GM12892 (cell line): ENCODE results near the gene GIPC1.
A peak's percentile ranks its signal among the peaks of the same experiment; 100 is the strongest.

Source experiments
- DNase-seq: peaks from one replicate; pipeline ENCODE4 v3.0.0; 2011; ENCODE audit not compliant: insufficient read length
- FAIRE-seq: peaks from 2 replicates; lab custom pipeline; 2011; peaks lifted over from hg19 to GRCh38; lab: Jason Lieb, UNC
- POLR2A ChIP-seq: IDR thresholded peaks from 2 replicates; pipeline ENCODE4 v1.6.1; 2011; ENCODE audit warnings: low read depth, low read length, control low read depth
- POLR2AphosphoS5 ChIP-seq: IDR thresholded peaks from 2 replicates; pipeline ENCODE4 v1.6.1; 2011; ENCODE audit warnings: low read depth, low read length, control low read depth
- TAF1 ChIP-seq: IDR thresholded peaks from 2 replicates; pipeline ENCODE4 v1.6.1; 2011; ENCODE audit warnings: low read depth, mild to moderate bottlenecking, control low read depth, low read length, borderline replicate concordance

Gene GIPC1

DNA sequence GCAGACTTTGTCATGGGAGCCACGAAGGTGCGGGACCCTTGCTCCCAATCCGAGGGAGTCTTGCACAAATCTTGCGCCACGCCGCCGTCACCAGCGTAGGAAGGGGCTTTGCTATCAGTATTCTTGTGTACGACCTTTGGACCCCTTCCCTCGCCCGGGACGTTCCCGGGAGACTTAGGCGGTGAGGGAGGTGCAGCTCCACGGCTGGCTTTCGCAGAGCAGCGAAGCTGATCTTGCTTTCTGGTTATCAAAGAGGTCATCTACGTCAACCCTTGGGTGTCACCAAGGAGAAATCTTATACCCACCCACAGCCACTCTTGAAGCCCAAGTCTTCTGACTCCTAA lies 34.0 kb upstream of the GIPC1 start:
- FAIRE-seq, result no peak
- DNase-seq, result no peak
- no peak for TF ChIP-seq POLR2A

DNA sequence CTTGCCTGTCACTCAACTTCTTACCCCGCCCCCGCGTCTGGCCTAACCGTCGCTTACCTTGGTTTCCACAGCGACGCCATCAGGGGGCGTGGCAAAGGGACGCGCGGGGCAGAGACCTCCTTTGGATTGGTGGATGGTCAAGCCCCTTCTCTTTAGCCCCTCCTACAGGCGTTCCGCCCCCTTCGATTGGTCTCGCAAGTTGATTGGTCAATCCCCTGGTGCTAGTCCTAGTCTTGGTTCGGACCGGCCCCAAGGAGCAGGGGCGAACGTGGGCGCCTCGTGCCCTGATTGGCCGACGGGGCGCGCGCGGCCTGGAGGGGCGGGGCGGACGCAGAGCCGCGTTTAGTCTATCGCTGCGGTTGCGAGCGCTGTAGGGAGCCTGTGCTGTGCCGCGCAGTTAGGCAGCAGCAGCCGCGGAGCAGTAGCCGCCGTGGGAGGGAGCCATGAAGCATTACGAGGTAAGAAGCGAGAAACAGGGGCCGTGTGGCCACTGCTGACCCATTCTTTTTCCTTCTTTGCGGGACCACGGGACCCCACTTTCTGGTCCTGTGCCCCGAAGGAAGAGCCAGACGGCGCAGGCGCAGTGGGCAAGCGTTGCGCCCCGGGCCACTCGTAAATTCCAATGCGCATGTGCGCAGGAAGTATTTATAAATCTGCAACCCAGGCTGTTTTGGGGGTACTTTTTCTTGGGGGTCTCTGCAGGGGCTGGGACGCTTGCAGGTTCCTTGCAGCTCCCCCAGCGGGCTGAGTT lies 33.5 kb upstream of the GIPC1 start, which contains the start of gene TECR:
TSS of gene TECR (plus strand) at position 341 of the 751 bp plus-strand sequence. CDS start at position 444, 103 bp downstream.
- TF ChIP-seq POLR2A (peak; percentile 98), POLR2AphosphoS5 (peak; percentile 97), TAF1 (peak; percentile 90)
- FAIRE-seq (peak; percentile 96), DNase-seq (peak; percentile 90)

DNA sequence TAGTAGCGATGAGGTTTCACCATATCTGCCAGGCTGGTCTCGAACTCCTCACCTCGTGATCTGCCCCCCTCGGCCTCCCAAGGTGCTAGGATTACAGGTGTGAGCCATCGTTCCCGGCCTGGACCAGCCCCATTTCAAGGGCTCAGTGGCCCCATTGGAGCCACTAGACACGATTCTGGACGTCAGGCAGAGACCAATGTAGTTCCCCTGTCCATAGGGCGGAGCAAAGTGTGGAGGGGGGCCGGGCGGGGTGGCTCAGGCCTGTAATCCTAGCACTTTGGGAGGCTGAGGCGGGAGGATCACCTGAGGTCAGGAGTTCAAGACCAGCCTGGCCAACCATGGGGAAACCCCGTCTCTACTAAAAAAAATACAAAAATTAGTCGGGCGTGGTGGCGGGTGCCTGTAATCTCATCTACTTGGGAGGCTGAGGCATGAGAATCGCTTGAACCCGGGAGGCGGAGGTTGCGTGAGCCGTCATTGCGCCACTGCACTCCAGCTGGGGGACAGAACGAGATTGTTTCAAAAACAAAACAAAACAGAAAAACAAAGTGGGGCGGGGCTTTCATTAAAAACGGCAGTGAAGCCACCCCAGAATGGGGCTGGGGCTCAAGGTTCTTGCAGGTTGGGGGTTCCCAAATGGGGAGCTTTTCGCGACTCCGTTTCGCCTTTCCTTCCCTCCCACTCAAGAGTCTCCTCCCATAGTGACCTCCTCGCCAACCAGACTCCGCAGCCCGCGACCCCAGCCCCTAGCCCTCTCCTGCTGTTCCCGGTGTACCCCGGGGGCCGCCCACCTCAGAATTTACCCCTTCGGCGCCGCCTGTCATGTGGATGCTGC lies 32.7 kb upstream of the GIPC1 start:
- no peak for FAIRE-seq
- TF ChIP-seq TAF1 (no peak), POLR2AphosphoS5 (no peak), POLR2A (no peak)
- DNase-seq, result no peak

DNA sequence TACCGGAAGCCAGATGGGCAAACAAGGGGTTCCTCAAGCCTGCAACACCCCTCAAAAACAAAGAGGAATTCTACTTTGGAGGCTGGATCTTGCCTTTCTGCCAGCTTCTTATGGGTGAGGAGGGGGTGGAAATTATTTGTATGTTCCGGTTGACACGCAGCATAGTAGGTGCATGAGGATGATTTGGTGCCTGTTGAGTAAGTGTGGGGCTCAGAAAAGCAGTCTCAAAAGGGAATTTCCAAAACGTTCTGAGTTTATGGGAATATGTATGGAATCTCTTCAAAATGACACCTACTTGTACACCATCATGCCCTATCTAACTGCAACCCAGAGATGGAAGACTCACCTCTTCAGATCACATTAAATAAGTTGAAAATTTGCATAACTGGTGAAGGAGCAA lies 30.5 kb upstream of the GIPC1 start:
- TF ChIP-seq POLR2AphosphoS5 (no peak), POLR2A (no peak), TAF1 (no peak)
- FAIRE-seq (no peak), DNase-seq (no peak)

DNA sequence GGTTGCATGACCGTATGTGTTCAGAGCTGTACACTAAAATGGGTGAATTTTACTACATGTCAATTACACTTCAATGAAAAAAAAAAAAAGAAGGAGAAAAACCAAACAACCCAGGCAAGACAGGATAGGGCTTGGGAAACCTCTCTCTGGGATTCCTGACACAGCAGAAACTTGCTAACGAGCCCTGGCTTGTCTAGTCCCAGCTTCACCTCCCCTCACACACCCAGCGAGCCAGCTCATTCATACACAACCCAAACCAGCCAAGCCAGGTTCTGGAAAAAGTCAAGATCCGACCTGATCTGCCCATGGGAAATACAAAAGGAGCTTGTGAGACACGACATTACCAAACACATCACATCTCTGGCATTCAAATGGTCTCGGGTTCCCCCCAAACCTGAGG lies 29.8 kb upstream of the GIPC1 start:
- DNase-seq (no peak), FAIRE-seq (no peak)
- TF ChIP-seq TAF1 (no peak), POLR2A (no peak), POLR2AphosphoS5 (no peak)

DNA sequence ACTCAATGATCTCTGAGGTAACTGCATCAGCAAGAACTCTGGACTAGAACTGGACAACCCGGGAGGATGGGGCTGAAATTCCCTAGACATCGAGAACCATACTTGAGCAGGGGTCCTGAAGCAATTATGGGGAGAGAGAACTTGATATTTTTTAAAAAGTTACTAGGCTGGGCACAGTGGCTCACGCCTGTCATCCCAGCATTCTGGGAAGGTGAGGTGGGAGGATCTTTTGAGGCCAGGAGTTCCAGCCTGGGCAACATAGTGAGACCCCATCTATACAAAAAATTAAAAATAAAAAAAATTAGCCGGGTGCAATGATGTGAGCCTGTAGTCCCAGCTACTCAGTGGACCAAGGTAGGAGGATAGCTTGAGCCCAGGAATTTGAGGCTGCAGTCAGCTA lies 24.6 kb upstream of the GIPC1 start:
- FAIRE-seq (no peak), DNase-seq (no peak)
- TF ChIP-seq POLR2AphosphoS5 (no peak), POLR2A (no peak), TAF1 (no peak)

DNA sequence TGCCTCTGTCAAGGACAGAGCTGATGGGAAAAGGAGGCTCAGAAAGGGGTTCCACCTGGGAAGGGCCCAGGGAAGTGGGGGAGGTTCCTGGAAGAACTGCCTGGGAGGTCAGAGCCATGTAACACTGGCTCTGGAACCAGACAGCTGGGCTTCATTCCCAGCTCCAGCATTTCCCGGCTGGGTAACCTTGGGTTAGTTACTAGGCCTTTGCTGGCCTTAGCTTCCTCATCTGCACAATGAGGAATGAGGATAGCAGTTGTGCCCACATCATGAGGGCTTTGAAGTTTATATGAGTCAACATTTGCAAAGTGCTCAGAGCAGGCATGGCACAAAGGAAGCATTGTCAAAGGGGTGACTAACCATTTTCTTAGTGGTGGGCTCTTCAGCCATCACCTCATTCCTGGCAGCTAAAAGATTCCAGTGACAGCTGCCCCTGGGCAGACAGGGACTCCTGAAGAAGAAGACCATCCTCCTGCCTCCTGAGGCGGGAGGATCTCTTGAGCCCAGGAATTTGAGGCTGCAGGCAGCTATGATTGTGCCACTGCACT lies 24.0 kb upstream of the GIPC1 start:
- no peak for TF ChIP-seq POLR2A
- no peak for TF ChIP-seq TAF1
- DNase-seq, result no peak
- FAIRE-seq, result no peak

DNA sequence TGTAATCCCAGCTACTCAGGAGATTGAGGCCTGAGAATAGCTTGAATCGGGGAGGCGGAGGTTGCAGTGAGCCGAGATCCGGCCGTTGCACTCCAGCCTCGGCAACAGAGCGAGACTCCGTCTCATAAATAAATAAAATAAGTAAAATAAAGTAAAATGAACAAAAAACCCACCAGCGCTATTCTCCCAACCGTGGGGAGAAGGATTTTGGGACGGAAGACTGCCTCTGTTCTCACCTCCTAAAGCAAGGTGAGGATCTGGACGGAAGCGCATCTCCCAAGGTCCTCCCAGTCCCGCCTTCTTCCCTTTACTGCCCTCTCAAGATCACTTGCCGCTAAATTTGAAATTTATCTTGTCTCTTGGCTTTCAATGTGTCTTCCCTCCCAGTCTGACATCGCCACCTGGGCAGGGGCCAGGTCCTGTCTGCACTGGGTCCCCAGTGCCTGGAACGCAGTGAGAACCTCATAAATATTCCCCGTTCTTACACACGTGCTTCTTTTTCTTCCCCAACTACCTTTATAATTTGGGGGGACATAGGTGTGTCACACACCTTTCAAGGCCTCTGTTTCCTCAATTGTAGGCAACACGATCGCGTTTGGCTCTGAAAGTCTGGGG lies 23.4 kb upstream of the GIPC1 start:
- DNase-seq (no peak), FAIRE-seq (no peak)
- no peak for TF ChIP-seq TAF1
- no peak for TF ChIP-seq POLR2A
- no peak for TF ChIP-seq POLR2AphosphoS5

DNA sequence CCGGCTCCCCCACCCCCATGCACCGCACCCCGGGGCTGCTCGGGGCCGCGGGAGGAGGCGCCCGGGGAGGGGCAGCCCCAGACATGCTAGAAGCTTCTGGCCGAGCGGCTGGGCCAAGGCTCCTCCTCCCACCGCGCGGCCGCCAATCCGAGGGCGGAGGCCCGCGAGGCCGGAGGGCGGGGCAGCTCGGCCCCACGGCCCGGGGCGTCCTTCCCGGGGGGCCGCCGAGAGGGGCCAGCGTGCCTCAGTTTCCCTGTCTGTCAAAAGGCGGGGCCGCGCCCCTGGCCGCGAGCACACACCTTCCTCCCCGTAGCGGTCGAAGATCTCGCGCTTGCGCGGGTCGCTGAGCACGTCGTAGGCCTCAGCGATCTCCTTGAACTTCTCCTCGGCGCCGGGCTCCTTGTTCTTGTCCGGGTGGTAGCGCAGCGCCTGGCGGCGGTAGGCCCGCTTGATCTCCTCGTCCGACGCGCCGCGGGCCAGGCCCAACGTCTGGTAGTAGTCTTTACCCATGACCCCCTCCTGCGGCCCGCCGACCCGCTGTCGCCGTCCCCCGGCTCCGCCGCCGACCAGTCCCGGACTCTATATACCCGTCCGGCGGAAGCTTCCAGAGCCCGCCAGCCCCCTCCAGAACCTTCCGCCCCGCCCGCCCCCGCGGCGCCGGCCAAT lies 22.0 kb upstream of the GIPC1 start, which contains the start of gene DNAJB1:
TSS of gene DNAJB1 (minus strand) at position 558 of the 666 bp plus-strand sequence. CDS start at position 510, 48 bp downstream.
- FAIRE-seq (peak; percentile 67), DNase-seq (peak; percentile 95)
- TF ChIP-seq POLR2AphosphoS5 (peak; percentile 95), TAF1 (peak; percentile 50), POLR2A (peak; percentile 96)

DNA sequence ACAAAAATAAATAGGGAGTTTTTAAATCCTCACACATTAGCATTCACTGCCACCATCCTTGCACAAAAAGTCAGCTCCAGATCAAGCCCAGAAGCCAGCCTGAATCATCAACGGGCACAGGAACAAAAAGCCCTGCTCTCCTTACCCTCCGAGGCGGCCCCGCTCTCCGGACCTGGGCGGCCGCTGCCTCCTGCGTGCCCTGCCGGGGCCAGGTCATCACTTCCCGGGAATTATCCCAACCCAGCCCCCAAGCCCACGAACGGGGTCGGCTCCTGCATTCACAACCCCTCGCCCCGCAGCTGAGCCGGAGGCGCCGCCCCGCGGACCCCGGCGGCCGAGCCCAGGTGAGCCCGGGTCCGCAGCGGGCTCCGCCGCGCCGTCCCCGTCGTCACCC lies 21.5 kb upstream of the GIPC1 start:
- no peak for FAIRE-seq
- TF ChIP-seq POLR2A (no peak), POLR2AphosphoS5 (no peak), TAF1 (no peak)
- no peak for DNase-seq
